Daoy (cell line): Measurements from ENCODE around the gene HAAO. TPM values are rescaled to one million over a fixed set of nuclear protein-coding genes. Genes with fewer than 3 reads are reported as not detected.

Source experiments
- DNase-seq: peaks from one replicate; pipeline ENCODE4 v3.0.0-alpha.2; 2015; ENCODE audit warnings: low read depth
- total RNA-seq: library from RNA; depleted of rRNA; stranded (reverse); fragments of >200 nt; shearing (Covaris generic); gene quantifications from 2 replicates; pipeline ENCODE4 v1.2.3, GENCODE V29; 2014

The HAAO gene
- total RNA-seq, 1 experiment from 2014 or later = not detected

- no peak for DNase-seq
These were observed 24.3 kb downstream of the HAAO start for GRCh38 chr2:42767899-42768705.

GRCh38 chr2:42767080-42767898 lies 25.1 kb downstream of the HAAO start:
- no peak for DNase-seq

DNA sequence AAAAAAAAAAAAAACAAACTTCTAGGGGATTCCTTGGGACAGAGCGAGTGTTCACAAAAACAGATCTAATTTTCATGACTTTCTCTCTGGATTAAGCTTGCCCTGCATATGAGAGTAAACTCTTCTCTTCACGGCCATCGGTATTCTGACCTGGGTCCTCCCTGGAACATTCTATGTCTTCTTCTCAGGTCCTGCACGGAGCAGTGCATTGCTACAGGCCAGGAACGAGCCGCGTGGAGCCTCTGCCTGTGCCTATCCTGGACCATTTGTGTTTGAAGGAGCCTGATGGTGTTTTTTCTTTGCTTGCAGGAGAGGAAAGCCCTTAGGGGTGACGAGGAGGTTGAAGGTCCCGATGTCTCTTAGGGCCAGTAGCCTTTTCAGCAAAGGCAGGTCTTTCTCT lies 26.7 kb downstream of the HAAO start:
- DNase-seq = no peak

DNA sequence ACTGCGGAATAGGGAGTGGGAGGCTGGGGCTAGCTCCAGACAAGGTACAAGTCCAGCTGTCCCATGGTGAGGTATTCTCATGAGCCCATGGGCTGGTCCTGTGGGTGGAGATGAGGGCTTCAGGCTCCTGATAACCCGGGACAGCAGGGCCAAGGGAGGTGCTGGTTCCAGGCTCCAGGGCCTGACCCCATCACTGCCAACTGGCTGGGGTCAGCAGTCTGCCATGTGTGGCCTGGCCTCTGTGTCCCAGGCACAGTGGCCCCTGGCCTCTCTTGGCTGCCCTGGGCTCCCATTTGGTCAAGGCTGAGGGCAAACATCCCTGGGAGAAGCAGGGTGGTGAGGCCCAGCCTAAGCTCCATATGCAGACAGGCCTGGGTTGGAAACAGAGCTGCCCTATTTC lies 27.5 kb downstream of the HAAO start:
- no peak for DNase-seq

- no peak for DNase-seq
These were observed 28.3 kb downstream of the HAAO start, which contains the start of gene OXER1 for GRCh38 chr2:42764096-42764495. Gene OXER1, minus strand, starts transcription at chr2:42764135. Its CDS starts 73 bp downstream, at chr2:42764062.

- no peak for DNase-seq
These were observed 29.3 kb downstream of the HAAO start for GRCh38 chr2:42762823-42763804.

GRCh38 chr2:42762155-42762554 lies 30.2 kb downstream of the HAAO start:
- no peak for DNase-seq

DNA sequence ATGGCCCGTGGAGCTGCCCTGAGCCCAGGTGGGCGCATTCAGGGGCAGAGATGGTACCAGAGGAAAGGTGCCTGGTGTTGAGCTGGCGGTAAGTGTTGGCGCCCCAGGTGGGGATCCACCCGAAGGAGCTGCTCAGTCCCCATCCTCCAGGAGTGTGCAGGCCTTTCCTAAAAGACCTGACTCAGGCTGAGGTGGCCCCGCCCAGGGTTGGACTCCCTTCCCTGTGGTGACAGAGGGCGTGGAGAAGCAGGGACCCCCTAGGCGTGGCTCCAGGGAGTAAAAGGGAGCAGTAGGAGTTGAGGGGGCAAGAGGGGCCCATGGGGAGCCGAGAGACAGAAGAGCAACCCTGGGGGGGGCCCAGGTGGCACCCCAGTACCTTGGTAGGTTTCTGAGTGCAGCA lies 30.8 kb downstream of the HAAO start:
- no peak for DNase-seq

DNA sequence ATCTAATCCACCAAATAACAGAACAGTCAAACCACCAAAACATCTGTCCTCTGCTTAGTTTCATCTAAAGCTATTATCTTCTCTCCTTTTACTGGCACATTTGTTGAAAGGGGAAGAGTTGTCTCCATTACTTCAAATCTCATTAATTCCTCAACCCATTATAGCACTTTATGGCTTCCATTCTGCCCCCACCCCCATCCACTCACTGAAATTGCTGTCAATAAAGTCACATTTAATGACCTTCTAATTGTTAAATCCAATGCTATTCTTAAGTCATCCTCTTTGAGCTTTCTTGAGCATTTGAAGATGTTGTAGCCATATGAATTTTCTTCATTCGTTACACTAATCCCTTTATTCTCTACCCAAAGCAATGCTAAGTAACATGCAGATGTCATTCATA lies 33.6 kb downstream of the HAAO start:
- no peak for DNase-seq

DNA sequence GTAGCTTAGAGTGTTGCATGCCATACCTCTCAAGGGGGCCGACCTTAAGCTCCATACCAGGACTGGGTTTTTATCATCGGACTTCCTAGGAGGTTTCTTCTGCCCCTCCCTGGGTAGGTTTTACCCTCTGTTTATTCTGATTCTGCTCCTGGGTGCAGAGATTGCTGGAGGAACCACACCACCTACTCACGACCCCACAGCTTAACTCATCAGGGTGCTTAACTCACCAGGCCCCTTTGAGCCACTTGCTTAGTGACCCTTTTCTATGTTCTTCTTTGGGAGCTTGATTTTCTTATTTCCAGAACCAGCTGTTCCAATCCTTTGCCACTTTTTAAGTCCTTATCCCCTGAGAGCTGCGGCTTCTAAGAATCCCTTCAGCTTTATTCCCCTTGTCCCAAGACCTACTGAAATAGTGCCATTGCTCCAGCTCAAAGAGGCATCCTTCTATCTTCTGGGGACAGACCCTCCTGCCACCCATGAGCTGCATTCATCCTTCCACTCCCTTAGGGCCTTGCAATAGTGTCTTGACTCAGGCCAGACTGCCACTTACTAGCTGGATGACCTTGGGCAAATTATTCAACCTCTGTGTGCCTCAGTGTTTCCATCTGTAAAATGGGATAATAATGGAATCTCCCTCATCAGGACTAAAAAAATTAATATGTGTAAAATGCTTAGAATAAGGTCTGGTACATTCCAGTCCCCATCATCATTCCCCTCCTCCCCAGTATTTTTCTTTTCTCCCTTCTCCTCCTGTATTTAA lies 34.2 kb downstream of the HAAO start:
- DNase-seq = no peak

DNA sequence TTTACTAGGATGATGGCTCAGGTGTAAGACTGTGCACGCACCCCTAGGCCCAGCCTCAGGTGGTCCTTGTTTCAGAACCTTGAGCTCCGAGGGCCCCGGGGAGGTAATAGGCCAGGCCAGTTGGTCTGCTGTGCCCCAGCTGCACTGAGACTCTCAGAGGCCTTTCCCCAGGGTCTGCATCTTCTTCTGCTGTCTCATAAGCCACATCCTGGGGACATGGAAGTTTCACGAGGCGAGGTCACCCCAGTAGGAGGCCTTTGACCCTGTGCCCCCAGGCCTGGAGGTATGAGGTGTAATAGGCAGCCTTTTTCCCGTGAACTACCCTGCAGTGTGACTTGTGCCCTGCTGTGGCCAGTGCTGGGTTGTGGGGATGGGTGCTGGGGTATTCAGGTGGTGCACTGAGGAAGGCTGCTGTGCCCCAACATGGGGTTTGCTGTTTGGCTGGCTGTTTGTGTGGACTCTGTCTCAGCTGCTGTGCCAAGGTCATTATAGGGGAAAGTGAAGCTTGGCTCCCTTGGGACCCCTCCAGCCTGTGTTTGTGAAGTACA lies 35.3 kb downstream of the HAAO start:
- no peak for DNase-seq

- no peak for DNase-seq
These were observed 36.1 kb downstream of the HAAO start for GRCh38 chr2:42756150-42756775.

DNA sequence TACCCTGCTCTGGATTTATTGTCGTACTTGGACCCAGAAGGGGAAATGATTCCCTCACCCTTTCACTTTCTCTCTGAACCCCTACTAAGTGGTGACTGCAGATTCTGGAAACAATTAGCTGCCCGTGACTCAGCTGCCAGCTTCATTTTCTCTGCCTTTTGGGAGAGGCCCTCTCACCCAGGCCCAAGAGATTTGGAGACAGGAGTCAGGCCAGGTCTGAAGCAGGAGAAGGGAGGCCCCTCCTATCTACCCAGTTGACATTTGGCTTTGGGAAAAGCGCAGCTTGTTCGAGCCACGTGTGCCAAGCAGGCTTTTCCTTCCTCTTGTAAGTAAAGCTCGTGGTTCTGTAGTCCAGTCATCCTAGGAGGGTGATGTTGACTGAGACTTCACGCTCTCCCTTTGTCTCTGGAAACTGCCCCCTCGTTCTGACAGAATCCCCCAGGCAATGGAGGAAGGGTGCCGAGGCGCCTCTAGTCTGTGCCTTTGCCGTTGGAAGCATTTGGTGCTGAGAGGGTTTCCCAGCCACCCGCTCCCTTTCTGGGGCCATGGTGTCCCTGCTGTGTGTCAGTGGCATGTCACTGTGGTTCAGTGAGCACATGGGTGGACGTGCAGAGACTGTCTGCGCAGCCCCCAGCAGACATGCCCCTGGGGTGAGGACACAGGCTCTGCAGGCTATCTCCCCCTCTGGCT lies 37.0 kb downstream of the HAAO start:
- peak; percentile 67 for DNase-seq

DNA sequence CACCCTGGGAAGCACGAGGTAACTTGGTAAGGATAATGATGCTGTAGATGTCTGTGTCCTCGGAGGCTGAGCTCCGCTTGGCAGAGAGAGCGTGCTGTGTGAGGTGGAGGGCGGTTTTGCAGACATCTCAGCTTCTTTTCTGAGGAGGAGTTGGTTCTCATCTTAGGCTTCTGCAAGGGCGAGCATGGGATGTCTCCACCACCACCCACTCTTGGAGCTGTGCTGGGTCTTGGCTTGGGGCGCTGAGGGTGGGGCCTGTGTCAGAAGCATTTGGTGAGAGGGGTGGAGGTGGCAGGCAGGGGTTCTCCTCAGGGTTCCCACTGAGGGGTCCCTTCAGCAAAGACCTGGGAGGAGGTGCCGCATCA lies 37.6 kb downstream of the HAAO start:
- no peak for DNase-seq

DNA sequence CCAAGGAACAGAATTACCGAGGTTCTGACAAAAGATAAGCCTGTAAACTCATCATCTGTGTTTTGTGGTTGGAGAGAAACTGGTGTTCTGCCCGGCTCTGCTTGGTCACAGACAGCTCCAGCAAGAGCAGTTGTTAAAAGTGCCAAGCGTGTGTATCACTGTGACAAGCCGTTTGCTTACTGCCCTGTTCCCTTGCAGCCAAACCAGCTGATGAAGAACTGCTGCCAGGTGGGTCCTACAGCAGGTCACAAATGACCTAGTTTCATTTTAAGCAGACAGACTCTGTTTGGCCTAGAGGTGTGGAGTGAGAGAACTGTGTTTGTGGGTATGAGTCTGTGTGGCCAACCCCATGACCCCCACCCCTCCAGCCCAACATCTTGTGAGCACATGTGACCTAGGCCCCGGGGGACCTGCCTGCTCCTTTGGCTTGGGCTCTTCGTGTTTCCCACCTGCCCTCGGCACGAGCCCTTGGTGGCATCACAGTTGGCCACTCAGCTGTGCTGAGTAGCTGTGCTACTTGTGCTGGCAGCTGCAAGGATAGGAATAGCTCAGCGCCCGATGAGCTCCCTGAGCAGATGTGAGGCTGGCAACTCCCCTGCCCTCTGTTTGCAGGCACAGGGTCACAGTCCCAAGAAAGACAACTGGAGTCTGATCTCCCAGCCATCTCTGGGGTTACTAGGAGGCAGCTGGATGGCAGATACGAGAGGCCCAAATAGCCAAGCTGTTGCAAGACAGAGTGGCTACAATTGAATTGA lies 38.2 kb downstream of the HAAO start:
- no peak for DNase-seq

DNA sequence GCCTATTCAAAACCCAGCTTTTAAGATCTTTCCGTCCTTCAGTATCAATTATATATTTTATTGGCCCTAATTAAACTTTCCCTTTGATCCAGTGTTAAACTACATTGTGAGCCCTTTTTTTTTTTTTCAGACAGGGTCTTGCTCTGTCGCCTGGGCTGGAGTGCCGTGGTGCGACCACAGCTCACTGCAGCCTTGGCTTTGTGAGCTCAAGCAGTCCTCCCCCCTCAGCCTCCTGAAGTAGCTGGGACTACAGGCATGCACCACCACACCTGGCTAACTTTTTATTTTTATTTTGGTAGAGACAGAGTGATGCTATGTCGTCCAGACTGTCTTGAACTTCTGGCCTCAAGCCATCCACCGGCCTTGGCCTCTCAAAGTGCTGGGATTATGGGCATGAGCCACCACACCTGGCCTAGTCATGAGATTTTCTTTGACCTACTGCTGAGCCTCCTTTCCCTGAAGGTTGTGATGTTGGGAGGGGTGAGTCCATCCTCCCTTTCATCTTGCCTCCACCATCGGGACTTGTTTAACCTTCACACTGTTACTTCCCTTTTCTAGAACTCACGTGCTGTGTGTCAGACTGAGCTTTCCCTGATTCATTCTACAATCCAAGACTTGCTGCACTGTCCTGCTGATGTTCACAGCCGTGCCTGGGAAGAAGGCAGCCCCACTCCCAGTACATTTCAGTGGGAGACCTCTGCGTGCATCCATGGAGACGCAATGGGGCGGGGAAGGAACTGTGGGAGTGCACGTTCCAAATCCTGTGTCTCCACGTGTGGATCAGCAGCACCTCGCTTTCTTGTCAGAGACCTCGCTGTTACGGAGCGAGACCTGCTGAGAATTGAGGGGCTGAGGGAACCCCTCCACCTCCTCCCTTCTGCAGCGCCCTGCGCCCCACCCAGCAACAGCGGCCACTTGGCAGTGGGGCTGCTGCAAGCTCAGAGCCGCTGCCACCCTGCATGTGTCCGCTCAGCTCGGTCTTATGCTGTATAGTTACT lies 39.3 kb downstream of the HAAO start:
- no peak for DNase-seq

DNA sequence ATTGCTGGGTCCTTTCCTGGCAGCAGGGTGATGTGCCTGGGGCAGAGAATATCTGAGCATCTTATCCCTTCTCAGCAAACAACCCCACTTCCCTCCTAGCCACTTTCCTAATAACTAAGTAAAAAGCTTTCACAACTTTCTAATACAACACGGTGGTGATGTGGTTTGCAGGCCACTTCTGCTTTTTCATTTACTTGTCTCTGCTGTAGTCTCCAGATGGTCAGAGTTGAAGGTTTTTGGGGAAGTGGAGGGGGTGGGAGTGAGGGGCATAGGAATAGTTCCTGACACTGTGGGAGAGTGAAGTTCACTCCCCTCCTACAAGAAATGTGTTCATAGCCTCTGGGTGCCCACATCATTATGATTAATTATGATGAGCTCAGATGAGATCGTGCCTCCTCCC lies 40.1 kb downstream of the HAAO start:
- DNase-seq = no peak

DNA sequence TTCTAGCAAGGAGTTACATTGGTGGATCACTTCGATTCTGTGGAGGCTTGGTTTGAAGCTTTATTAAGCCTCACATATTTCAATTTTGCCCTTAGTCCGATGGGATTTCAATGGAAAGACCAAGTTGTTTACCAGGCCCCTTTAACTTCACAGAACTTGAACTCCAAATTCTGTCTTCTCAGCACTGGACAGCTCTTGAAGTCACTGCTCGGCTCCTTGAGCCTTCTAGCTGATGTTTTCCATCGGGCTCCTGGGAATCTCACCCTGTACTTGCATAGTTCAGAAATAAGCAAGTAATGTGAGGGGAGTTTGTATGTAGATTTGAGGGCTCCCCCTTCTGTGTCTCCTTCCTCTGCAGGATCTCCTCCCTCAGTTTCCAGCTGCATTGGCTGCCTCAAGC lies 43.5 kb downstream of the HAAO start:
- DNase-seq = no peak
